HepG2 (cell line): Measurements from ENCODE around the gene BCL2L1. TPM values are rescaled to one million over a fixed set of nuclear protein-coding genes. Genes with fewer than 3 reads are reported as not detected.

ENCODE experiments used
- CSRNP2 ChIP-seq: sonication (generic); formaldehyde crosslinking; conservative IDR thresholded peaks from 2 replicates; pipeline ENCODE4 v1.8.0; 2022; ENCODE audit warnings: low read depth, missing genetic modification reagents
- HOXA7 ChIP-seq: sonication (generic); formaldehyde crosslinking; IDR thresholded peaks from 2 replicates; pipeline ENCODE4 v1.8.1; 2022; ENCODE audit warnings: mild to moderate bottlenecking, missing genetic modification reagents, moderate library complexity
- PRDM15 ChIP-seq: sonication (generic); formaldehyde crosslinking; IDR thresholded peaks from 2 replicates; pipeline ENCODE4 v1.4.0; 2020; ENCODE audit warnings: missing genetic modification reagents
- REST ChIP-seq, 2 experiments: IDR thresholded peaks; 2 replicates each; pipeline ENCODE4 v1.6.1; 2011 to 2012; ENCODE audit warnings: low read length in 2 of 2, borderline replicate concordance in 1 of 2, low read depth in 1 of 2, mild to moderate bottlenecking in 1 of 2, moderate library complexity in 1 of 2
- SRSF9 ChIP-seq: fragments of 200-400 bp; formaldehyde crosslinking; IDR thresholded peaks from 2 replicates; pipeline ENCODE4 v1.6.1; 2018; ENCODE audit warnings: borderline replicate concordance, mild to moderate bottlenecking, low read depth, low read length; ENCODE audit not compliant: insufficient read depth, poor library complexity, severe bottlenecking
- TRIM22 ChIP-seq: fragments of 450-650 bp; IDR thresholded peaks from 2 replicates; pipeline ENCODE4 v1.6.1; 2017
- WIZ ChIP-seq: sonication (generic); formaldehyde crosslinking; IDR thresholded peaks from 2 replicates; pipeline ENCODE4 v1.5.1; 2020; ENCODE audit warnings: mild to moderate bottlenecking, missing genetic modification reagents
- YY1 ChIP-seq: IDR thresholded peaks from 2 replicates; pipeline ENCODE4 v1.6.1; 2011; ENCODE audit warnings: low read length, low read depth, moderate library complexity, mild to moderate bottlenecking; ENCODE audit not compliant: insufficient read depth, insufficient replicate concordance
- ZNF496 ChIP-seq: sonication (generic); formaldehyde crosslinking; IDR thresholded peaks from 2 replicates; pipeline ENCODE4 v1.8.1; 2023; ENCODE audit warnings: mild to moderate bottlenecking, moderate library complexity, missing genetic modification reagents; ENCODE audit not compliant: insufficient replicate concordance
- ZNF629 ChIP-seq: sonication (generic); formaldehyde crosslinking; conservative IDR thresholded peaks from 2 replicates; pipeline ENCODE4 v1.5.0; 2020; ENCODE audit warnings: missing genetic modification reagents
- ZNF652 ChIP-seq: IDR thresholded peaks from 2 replicates; pipeline ENCODE4 v1.6.1; 2016; ENCODE audit warnings: low read depth, borderline replicate concordance
- ZNF773 ChIP-seq: sonication (generic); formaldehyde crosslinking; IDR thresholded peaks from 2 replicates; pipeline ENCODE4 v1.4.0; 2020; ENCODE audit warnings: missing genetic modification reagents, borderline replicate concordance
- ZNF878 ChIP-seq: sonication (generic); formaldehyde crosslinking; IDR thresholded peaks from 2 replicates; pipeline ENCODE4 v1.8.1; 2023; ENCODE audit warnings: mild to moderate bottlenecking, missing genetic modification reagents, moderate library complexity
- polyA plus RNA-seq, 8 experiments: library from polyadenylated mRNA; depleted of rRNA in 3 of 8; stranded (reverse) in 7 of 8; unstranded in 1 of 8; fragments of >200 nt; fragmentation: Illumina TruSeq in 4 of 8; extraction: Trizol in 4 of 8; gene quantifications; 2 replicates each; pipeline versions ENCODE4 v1.2.1 to v1.2.3, GENCODE V29; 2011 to 2016; ENCODE audit warnings: low read depth in 4 of 8, missing spikeins in 1 of 8, mixed read lengths in 1 of 8; ENCODE audit not compliant: insufficient read depth in 1 of 8
- total RNA-seq, 5 experiments: library from RNA; depleted of rRNA; stranded (reverse); fragments of >200 nt; fragmentation: Illumina TruSeq; extraction: Trizol; gene quantifications; 2 replicates each; pipeline ENCODE4 v1.2.3, GENCODE V29; 2016; ENCODE audit warnings: low read depth in 1 of 5
- TF ChIP-seq, protein P1 (sequence below): sonication (generic); formaldehyde crosslinking; IDR thresholded peaks from 2 replicates; pipeline ENCODE4 v1.5.1; 2020; ENCODE audit warnings: missing genetic modification reagents, mild to moderate bottlenecking, borderline replicate concordance

The BCL2L1 gene
- total and polyA plus RNA-seq, 2 of the 13 experiments (the other 11 are each of a cell fraction or from before 2014, with no cell fraction given) = 164 to 258 TPM

DNA sequence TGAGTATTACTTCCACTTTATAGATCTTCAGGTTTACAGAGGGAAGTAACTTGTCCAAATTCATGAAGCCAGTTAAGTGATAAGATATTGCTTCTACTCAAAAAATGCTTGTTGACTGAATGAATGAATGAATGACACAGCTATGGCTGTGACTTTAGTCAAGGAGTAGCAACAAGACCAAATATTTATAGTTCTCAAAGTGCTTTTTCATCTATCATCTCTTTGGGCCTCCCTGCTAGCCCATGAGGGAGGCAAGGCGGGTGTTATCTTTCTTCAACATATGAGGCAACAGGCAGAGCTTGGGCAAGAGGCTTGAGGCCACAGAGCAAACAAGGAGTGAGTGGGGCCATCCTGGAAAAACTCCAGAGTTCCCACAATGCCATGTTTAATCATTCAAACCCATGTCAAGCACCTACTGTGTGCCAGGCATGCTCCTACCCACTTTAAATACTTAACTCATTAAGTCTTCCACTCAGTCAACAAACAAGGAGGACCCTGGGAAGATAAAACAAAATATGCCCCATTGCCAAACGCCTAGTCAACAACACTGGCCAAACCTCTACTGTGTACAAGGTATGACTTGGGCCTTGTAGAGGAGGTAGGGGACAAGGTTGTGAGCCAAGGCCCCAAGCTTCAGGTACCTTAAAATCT lies 15.9 kb downstream of the BCL2L1 start (continued):
- TF ChIP-seq REST (IDR thresholded peaks at IDR 0.05; ENCODE audit: borderline replicate concordance in 1 of 2, low read depth in 1 of 2, low read length in 2 of 2) = peak in 1 of 2 experiments; percentile 79; a peak in 2 of 4 replicates
- TF ChIP-seq ZNF496 (CRISPR knock-in tag) = no peak
- TF ChIP-seq PRDM15 (CRISPR knock-in tag) = no peak; the same call in 1 of the 2 replicates
- TF ChIP-seq ZNF773 = no peak
- peak; percentile 67 for TF ChIP-seq ZNF629 (CRISPR knock-in tag)
- TF ChIP-seq ZNF878 = peak; percentile 14; the same call in 1 of the 2 replicates
- TF ChIP-seq YY1 = peak; percentile 64
- no peak for TF ChIP-seq SRSF9
- no peak for TF ChIP-seq CSRNP2 (CRISPR knock-in tag)
- peak; percentile 92; the same call in 1 of the 2 replicates for TF ChIP-seq WIZ (CRISPR knock-in tag)
- TF ChIP-seq HOXA7 (CRISPR knock-in tag) = no peak
- no peak for TF ChIP-seq TRIM22
- TF ChIP-seq, protein P1, sequence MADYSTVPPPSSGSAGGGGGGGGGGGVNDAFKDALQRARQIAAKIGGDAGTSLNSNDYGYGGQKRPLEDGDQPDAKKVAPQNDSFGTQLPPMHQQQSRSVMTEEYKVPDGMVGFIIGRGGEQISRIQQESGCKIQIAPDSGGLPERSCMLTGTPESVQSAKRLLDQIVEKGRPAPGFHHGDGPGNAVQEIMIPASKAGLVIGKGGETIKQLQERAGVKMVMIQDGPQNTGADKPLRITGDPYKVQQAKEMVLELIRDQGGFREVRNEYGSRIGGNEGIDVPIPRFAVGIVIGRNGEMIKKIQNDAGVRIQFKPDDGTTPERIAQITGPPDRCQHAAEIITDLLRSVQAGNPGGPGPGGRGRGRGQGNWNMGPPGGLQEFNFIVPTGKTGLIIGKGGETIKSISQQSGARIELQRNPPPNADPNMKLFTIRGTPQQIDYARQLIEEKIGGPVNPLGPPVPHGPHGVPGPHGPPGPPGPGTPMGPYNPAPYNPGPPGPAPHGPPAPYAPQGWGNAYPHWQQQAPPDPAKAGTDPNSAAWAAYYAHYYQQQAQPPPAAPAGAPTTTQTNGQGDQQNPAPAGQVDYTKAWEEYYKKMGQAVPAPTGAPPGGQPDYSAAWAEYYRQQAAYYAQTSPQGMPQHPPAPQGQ (CRISPR knock-in tag) = peak; percentile 97; the same call in 1 of the 2 replicates
- TF ChIP-seq ZNF652 (CRISPR knock-in tag) = peak; percentile 68; the same call in 1 of the 2 replicates
